ENCODE measurements around the gene SFT2D3. TPM values are rescaled to one million over a fixed set of nuclear protein-coding genes. Genes with fewer than 3 reads are reported as not detected.

Gene SFT2D3
- total RNA-seq, 2 donors from 2014 or later: 7.1 to 9.5 TPM

DNA sequence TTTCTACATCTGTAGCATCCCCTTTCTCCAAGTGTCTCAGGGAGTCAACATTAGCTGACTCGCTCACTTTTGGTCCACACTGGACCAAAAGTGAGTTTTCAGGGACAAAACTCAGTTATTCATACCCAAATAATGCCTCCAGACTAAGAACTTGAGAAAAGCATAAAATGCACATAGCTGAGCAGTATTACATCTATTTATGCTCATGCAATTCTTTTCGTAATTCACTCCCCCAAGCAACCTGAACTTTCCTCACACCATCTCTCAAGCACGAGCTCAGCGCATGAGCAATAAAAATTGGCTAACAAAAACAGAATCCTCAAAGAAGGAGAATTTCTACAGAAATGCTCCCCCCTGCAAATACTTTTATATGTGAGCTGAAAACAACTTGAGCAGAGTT is 17.0 kb downstream of the SFT2D3 start:
- Histone ChIP-seq H3K4me3 (no peak overlapping the region), H3K36me3 (peaks cover 47% of the 10 kb centered on the region), H3K9me3 (no peaks in the 10 kb centered on the region), H3K27me3 (replicated peaks; ENCODE audit: insufficient read depth) (no peaks in the 10 kb centered on the region), H3K4me1 (ENCODE audit: control insufficient read depth in 1 of 2, low read depth in 2 of 2) (no peaks in the 10 kb centered on the region), H3K27ac (no peak overlapping the region)
- ATAC-seq (ENCODE audit: insufficient number of reproducible peaks, low FRiP score, low read depth): no peak
- DNase-seq (ENCODE audit: low spot score): no peak
- TF ChIP-seq, protein P1, sequence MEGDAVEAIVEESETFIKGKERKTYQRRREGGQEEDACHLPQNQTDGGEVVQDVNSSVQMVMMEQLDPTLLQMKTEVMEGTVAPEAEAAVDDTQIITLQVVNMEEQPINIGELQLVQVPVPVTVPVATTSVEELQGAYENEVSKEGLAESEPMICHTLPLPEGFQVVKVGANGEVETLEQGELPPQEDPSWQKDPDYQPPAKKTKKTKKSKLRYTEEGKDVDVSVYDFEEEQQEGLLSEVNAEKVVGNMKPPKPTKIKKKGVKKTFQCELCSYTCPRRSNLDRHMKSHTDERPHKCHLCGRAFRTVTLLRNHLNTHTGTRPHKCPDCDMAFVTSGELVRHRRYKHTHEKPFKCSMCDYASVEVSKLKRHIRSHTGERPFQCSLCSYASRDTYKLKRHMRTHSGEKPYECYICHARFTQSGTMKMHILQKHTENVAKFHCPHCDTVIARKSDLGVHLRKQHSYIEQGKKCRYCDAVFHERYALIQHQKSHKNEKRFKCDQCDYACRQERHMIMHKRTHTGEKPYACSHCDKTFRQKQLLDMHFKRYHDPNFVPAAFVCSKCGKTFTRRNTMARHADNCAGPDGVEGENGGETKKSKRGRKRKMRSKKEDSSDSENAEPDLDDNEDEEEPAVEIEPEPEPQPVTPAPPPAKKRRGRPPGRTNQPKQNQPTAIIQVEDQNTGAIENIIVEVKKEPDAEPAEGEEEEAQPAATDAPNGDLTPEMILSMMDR (IDR thresholded peaks at IDR 0.05): no peak

DNA sequence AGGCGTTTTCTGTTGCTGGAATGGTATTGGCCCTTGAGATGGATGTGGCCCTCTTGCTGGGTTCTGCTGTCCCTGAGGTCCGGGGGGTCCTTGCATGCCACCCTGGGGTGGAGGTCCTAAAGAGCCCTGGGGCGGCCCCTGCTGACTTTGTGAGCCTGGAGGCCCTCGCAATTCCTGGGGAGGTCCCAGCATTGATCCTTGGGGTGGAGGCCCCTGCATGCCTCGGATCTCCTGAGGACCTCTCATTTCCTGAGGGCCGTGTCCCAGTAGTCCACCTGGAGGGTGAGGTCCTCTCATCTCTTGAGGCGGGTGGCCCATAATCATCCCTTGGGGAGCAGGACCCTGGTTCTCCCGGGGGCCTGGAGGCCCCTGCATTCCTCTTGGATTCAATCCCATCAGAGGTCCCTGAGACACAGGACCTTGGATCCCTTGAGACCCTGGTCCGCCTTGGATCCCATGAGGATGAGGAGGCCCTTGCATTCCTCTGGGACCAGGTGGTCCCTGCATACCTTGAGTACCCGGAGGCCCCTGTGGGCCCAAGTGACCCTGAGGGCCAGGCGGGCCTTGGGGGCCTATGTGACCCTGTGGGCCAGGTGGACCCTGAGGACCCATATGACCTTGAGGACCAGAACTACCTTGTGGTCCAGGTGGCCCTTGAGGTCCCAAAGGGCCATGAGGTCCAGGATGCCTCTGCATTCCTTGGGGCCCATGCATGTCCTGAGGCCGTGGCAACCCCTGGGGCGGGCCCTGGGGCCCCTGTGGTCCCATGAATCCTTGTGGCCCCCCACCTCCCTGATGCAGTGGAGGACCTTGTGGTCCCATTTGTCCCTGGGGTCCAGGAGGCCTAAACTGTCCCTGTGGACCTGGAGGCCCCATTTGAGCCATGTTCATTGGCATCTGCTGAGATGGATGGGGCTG is 18.3 kb downstream of the SFT2D3 start:
- peaks cover 47% of the 10 kb centered on the region for H3K36me3 ChIP-seq
- H3K27me3 ChIP-seq (replicated peaks; ENCODE audit: insufficient read depth): no peaks in the 10 kb centered on the region
- H3K4me1 ChIP-seq (ENCODE audit: control insufficient read depth in 1 of 2, low read depth in 2 of 2): no peaks in the 10 kb centered on the region
- H3K9me3 ChIP-seq: no peaks in the 10 kb centered on the region
- no peak for ATAC-seq (ENCODE audit: insufficient number of reproducible peaks, low FRiP score, low read depth)
- no peak overlapping the region for H3K4me3 ChIP-seq
- no peak for DNase-seq (ENCODE audit: low spot score)
- H3K27ac ChIP-seq: no peak overlapping the region
- TF ChIP-seq, protein P1 (IDR thresholded peaks at IDR 0.05): no peak

GRCh38 chr2:127721311-127721977 is 20.1 kb downstream of the SFT2D3 start:
- Histone ChIP-seq H3K27ac (no peak overlapping the region), H3K36me3 (peaks cover 36% of the 10 kb centered on the region), H3K4me1 (ENCODE audit: control insufficient read depth in 1 of 2, low read depth in 2 of 2) (no peaks in the 10 kb centered on the region), H3K9me3 (no peaks in the 10 kb centered on the region), H3K27me3 (replicated peaks; ENCODE audit: insufficient read depth) (no peaks in the 10 kb centered on the region), H3K4me3 (no peak overlapping the region)
- ATAC-seq (ENCODE audit: insufficient number of reproducible peaks, low FRiP score, low read depth) (no peak), DNase-seq (ENCODE audit: low spot score) (no peak)
- TF ChIP-seq, protein P1 (IDR thresholded peaks at IDR 0.05): no peak

DNA sequence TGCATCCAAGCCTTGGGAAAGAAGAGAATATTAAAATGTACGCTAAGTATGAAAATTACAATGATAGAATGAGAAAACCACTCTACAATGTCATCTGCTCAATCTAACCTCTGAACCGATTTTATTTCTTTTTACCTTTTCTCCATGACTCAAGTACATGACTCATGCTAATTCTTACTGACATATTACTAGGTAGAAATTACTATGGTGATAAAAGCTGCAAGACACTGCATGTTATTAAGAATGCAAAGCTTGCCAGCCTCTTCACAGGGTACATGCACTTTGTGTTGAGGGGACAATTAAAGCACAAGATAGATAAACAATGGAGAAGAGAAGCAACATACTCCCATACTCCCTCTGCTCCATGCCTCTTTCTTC is 20.7 kb downstream of the SFT2D3 start:
- no peaks in the 10 kb centered on the region for H3K4me1 ChIP-seq (ENCODE audit: control insufficient read depth in 1 of 2, low read depth in 2 of 2)
- ATAC-seq (ENCODE audit: insufficient number of reproducible peaks, low FRiP score, low read depth): no peak
- H3K27ac ChIP-seq: no peak overlapping the region
- H3K9me3 ChIP-seq: no peaks in the 10 kb centered on the region
- H3K36me3 ChIP-seq: peaks cover 36% of the 10 kb centered on the region
- TF ChIP-seq, protein P1 (IDR thresholded peaks at IDR 0.05): no peak
- DNase-seq (ENCODE audit: low spot score): no peak
- H3K4me3 ChIP-seq: no peak overlapping the region
- H3K27me3 ChIP-seq (replicated peaks; ENCODE audit: insufficient read depth): no peaks in the 10 kb centered on the region

DNA sequence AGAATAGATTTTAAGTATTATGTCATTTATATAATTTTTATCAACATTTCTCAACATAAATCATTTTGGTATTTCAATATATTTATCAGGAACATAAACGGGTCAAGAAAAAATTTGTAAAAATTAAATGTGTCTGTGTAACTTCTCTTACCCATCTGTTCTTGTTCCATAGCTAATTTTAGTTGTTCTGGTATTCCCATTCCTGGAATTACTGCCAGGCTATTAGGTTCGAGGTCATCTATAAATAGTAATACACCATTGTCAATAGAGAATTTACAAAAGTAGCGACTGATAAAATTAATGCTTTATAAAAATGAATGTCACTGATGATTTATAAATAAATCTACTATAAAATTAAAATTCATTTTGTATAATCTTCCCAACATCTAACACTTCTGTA is 21.5 kb downstream of the SFT2D3 start:
- Histone ChIP-seq H3K27me3 (replicated peaks; ENCODE audit: insufficient read depth) (no peaks in the 10 kb centered on the region), H3K4me1 (ENCODE audit: control insufficient read depth in 1 of 2, low read depth in 2 of 2) (no peaks in the 10 kb centered on the region), H3K9me3 (no peaks in the 10 kb centered on the region), H3K36me3 (peaks cover 36% of the 10 kb centered on the region), H3K4me3 (no peak overlapping the region), H3K27ac (no peak overlapping the region)
- DNase-seq (ENCODE audit: low spot score): no peak
- TF ChIP-seq, protein P1 (IDR thresholded peaks at IDR 0.05): no peak
- ATAC-seq (ENCODE audit: insufficient number of reproducible peaks, low FRiP score, low read depth): no peak

All from thoracic aorta (tissue), 2 donors.